Lower lobe of right lung (tissue), 2 donors: ENCODE measurements around the gene UGT1A5. TPM values are rescaled to one million over a fixed set of nuclear protein-coding genes. Genes with fewer than 3 reads are reported as not detected.

ENCODE experiments used
- ATAC-seq, 2 donors: fragments of 200-7000 bp; cut with Tn5 transposase; one replicate each; pipeline ENCODE4 v1.9.1; 2020 to 2022; ENCODE audit warnings: mild to moderate bottlenecking in 2 of 2, moderate library complexity in 2 of 2
- DNase-seq: peaks from one replicate; pipeline ENCODE4 v3.0.0-alpha.2; 2020
- H3K27ac ChIP-seq: fragments of 200-600 bp; one replicate; pipeline ENCODE4 v1.8.0; 2022
- H3K27me3 ChIP-seq: fragments of 200-600 bp; one replicate; pipeline ENCODE4 v1.8.0; 2022; ENCODE audit warnings: low read depth
- H3K36me3 ChIP-seq: fragments of 200-600 bp; one replicate; pipeline ENCODE4 v1.8.0; 2022; ENCODE audit warnings: mild to moderate bottlenecking
- H3K4me1 ChIP-seq: fragments of 200-600 bp; one replicate; pipeline ENCODE4 v1.8.0; 2022
- H3K4me3 ChIP-seq: fragments of 200-600 bp; one replicate; pipeline ENCODE4 v1.8.0; 2022; ENCODE audit warnings: mild to moderate bottlenecking
- H3K9me3 ChIP-seq: fragments of 200-600 bp; one replicate; pipeline ENCODE4 v1.8.0; 2022
- intact Hi-C: fragments of 100-400 bp; cut with DNase I; formaldehyde crosslinking; loops from one replicate; pipeline ENCODE4 v1.11.0; 2022
- total RNA-seq: library from RNA; stranded (reverse); fragmentation: NEBNext Ultra II Directional; extraction: Animal tissue kit (Norgen Biotek cat#: 25700); gene quantifications from one replicate; pipeline ENCODE4 v1.2.1, GENCODE V29; 2021
- TF ChIP-seq, protein P1 (sequence below): fragments of 200-600 bp; IDR thresholded peaks from one replicate; pipeline ENCODE4 v1.8.0; 2022; ENCODE audit warnings: antibody characterized with exemption, mild to moderate bottlenecking
- donor health status: DM: no; HTN: yes; CAD: no; lungs with severe emphysema.

UGT1A5 gene
- total RNA-seq, 1 donor from 2014 or later = 0.27 TPM

DNA sequence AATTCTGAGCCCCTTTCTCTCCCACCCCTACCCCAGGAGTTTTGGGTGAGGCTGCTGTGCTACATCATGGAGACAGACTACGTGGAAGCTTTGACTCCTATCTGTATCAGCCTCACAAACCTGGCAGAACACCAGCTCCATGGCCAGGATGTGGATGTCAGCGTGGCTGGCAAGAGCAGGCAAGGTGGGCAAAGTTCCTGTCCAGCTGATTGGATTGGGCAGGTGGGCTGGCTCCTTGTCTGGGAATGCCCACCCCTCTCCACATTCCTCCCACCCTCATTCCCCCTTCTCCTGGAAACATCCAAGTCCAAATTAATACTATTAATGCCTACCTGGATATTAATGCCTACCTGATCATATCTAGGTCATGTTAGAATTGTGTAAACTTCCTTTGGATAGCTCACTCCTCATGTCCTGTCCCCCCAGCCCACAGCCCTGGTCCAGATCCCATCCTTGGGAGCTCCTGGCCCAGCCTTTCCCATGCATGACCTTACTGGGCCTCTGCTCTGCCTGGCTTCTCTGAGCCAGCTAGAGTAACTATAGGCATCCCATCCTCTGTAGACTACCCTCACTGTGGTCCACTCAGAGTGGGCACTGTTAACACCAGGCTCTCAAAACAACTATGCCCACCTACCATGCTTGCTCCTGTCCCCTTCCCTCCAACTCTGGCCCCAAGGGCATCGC is 89.6 kb downstream of the UGT1A5 start:
- DNase-seq (no peak), ATAC-seq (no peak)
- Histone ChIP-seq H3K4me1 (no peaks in the 10 kb centered on the region), H3K27ac (no peak overlapping the region), H3K36me3 (no peaks in the 10 kb centered on the region), H3K4me3 (no peak overlapping the region), H3K9me3 (no peaks in the 10 kb centered on the region), H3K27me3 (no peaks in the 10 kb centered on the region)
- intact Hi-C loops = no loop called here
- TF ChIP-seq, protein P1, sequence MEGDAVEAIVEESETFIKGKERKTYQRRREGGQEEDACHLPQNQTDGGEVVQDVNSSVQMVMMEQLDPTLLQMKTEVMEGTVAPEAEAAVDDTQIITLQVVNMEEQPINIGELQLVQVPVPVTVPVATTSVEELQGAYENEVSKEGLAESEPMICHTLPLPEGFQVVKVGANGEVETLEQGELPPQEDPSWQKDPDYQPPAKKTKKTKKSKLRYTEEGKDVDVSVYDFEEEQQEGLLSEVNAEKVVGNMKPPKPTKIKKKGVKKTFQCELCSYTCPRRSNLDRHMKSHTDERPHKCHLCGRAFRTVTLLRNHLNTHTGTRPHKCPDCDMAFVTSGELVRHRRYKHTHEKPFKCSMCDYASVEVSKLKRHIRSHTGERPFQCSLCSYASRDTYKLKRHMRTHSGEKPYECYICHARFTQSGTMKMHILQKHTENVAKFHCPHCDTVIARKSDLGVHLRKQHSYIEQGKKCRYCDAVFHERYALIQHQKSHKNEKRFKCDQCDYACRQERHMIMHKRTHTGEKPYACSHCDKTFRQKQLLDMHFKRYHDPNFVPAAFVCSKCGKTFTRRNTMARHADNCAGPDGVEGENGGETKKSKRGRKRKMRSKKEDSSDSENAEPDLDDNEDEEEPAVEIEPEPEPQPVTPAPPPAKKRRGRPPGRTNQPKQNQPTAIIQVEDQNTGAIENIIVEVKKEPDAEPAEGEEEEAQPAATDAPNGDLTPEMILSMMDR = no peak

DNA sequence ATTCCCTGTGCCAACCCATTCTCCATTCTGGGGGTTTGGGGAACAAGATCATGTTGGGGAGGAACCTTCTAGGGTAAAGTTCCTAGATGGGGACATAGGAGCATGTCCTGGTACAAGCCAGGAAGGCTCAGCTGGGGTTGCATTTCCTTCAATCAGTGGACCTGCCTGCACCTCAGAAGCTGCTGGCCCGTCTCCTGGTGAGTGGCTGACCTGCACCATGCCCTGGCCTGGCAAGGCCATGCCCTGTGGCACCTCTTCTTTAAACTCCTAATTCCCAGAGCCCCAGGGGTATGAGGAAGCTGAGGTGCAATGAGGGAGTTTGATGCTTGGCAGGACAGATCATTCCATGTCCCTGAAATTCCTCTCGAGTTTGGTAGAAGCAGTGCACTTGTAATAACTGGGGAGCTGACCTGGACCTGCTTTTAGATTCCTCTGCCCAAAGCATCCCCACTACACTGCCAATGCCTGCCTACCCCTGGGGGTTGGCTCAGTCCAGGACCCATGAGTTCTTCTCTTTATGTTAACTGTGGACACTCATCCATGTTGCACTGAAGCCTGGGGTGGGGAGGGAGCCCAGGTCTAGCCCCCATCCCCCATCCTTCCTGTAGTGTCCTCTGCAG is 90.7 kb downstream of the UGT1A5 start:
- TF ChIP-seq, protein P1 = no peak
- H3K27me3 ChIP-seq = no peaks in the 10 kb centered on the region
- no peak for ATAC-seq
- H3K9me3 ChIP-seq = no peaks in the 10 kb centered on the region
- H3K4me1 ChIP-seq = no peaks in the 10 kb centered on the region
- H3K36me3 ChIP-seq = no peaks in the 10 kb centered on the region
- DNase-seq = no peak
- intact Hi-C loops = no loop called here
- H3K27ac ChIP-seq = no peak overlapping the region
- H3K4me3 ChIP-seq = no peak overlapping the region

DNA sequence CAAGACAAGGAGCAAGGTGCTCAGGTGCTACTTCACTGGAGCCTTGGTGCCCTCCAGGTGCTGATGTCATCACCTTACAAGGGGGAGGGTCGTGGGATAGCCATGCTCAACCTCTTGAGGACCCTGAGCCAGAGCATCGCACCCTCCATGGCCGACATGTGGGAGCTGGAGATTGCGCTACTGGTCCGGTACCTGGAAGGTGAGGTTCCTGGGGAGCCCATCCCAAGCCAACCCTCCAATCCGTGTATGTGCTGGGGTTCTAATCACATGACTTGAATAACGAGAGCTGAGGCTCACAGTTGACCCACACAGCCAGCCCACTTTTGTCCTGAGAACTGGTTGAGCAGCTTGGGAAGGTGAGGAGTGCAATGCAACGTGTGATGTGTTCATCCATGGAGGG is 91.3 kb downstream of the UGT1A5 start:
- intact Hi-C loops = no loop called here
- no peak for ATAC-seq
- Histone ChIP-seq H3K9me3 (no peaks in the 10 kb centered on the region), H3K27ac (no peak overlapping the region), H3K4me1 (no peaks in the 10 kb centered on the region), H3K36me3 (no peaks in the 10 kb centered on the region), H3K4me3 (no peak overlapping the region), H3K27me3 (no peaks in the 10 kb centered on the region)
- TF ChIP-seq, protein P1 = no peak
- peak; percentile 21 for DNase-seq

DNA sequence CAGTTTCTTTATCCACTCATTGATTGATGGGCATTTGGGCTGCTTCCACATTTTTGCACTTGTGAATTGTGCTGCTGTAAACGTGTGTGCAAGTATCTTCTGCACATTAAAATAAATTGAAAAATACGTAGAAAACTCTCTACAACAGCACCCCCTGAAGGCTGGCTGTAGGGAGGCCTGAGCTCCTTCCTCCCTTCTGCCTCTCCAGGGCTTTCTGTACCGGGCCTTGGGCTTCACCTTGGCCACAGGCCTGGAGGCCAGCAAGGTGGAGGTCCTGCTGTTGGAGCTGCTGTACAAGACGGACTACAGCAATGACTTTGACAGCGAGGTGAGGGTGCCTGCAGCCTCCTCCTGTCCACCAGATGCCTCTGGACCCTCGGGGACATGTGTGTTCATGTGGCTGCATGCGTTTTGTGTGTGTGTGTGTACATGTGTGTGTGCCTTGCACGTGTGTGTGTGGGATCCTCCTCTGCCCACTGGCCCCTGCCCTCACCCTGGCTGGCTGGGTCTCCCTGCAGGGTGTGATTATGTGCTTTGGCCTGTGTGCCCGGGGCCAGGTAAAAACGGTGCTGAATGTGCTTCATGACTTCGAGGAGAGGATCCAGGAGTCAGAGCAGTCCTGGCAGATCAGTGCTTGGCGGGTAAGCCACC is 94.6 kb downstream of the UGT1A5 start:
- ATAC-seq (no peak), DNase-seq (peak; percentile 21)
- H3K4me1 ChIP-seq = no peaks in the 10 kb centered on the region
- H3K4me3 ChIP-seq = no peak overlapping the region
- no peaks in the 10 kb centered on the region for H3K27me3 ChIP-seq
- no peaks in the 10 kb centered on the region for H3K36me3 ChIP-seq
- intact Hi-C loops = no loop called here
- TF ChIP-seq, protein P1 = no peak
- no peaks in the 10 kb centered on the region for H3K9me3 ChIP-seq
- H3K27ac ChIP-seq = no peak overlapping the region

DNA sequence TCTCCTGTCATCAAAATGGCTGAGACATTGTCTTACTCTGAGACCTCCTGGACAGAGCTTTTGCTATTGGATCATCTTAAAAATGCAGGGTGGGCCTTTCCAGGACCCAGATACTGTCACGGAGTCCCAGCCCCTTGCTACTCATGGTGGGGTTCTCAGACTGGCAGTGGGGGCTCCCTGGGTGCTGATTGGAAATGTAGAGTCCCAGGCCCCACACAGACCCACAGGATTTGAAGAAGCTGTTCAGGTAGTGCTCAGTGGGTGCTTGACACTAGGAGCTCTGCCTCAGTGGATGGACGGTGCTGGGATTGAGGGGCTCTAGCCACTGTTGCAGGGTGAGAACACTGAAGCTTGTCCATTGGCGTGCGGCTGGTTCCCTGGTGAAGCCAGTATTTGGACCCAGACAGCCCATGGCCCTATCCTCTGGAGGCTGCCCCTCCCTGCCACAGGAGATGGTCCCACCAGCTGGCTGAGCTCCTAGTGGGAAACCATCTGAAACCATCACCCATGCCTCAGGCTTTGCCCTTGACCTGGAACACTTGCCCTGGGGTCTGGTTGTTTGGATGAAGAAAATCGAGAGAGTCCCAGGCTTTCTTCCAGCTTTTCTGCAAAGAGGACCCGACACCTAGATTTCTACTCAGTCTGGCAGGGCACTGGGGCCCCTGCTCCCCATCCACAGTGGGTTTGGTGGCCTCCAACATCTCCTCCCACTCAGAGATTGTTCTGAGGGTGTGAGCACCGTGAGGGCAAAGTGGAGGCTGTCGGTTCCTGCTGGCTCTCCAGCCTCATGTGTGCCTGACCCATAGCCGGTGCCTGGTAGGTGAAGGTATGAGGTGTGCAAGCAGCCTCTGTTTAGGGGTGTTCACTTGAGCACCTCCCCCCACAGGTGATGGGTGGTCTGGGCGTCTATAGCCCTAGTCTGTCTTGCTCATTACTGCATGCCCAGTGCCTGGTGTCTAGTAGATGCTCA is 95.5 kb downstream of the UGT1A5 start:
- TF ChIP-seq, protein P1 = no peak
- no peak overlapping the region for H3K4me3 ChIP-seq
- intact Hi-C loops = no loop called here

More for the DNA sequence above, 95.5 kb downstream of the UGT1A5 start:
- ATAC-seq = no peak
- peak; percentile 12 for DNase-seq
- no peaks in the 10 kb centered on the region for H3K36me3 ChIP-seq
- H3K27ac ChIP-seq = no peak overlapping the region
- H3K4me1 ChIP-seq = no peaks in the 10 kb centered on the region
- H3K9me3 ChIP-seq = no peaks in the 10 kb centered on the region
- H3K27me3 ChIP-seq = no peaks in the 10 kb centered on the region
